ENCODE measurements around the gene KIAA1671. TPM values are rescaled to one million over a fixed set of nuclear protein-coding genes. Genes with fewer than 3 reads are reported as not detected.

Gene KIAA1671
- total RNA-seq, 1 donor from 2014 or later, result 17.3 TPM

GRCh38 chr22:24925586-24926427 lies 26.7 kb upstream of the KIAA1671 start:
- TF ChIP-seq EZH2 (IDR thresholded peaks at IDR 0.05), result no peak
- peak; percentile 21 for TF ChIP-seq CTCF (IDR thresholded peaks at IDR 0.05)
- no peak overlapping the region for H3K27ac Mint-ChIP-seq
- Histone ChIP-seq H3K9ac (no peak overlapping the region), H3F3A (ENCODE audit: low read depth) (no peaks in the 10 kb centered on the region), H3K79me2 (ENCODE audit: low read depth) (no peaks in the 10 kb centered on the region), H3K9me3 (ENCODE audit: low read depth) (no peaks in the 10 kb centered on the region), H3K4me2 (no peak overlapping the region), H3K27me3 (no peaks in the 10 kb centered on the region), H4K20me1 (ENCODE audit: low read depth) (no peaks in the 10 kb centered on the region), H3K36me3 (no peaks in the 10 kb centered on the region), H2AFZ (replicated peaks) (peak overlapping the region; percentile 90), H3K27ac (no peak overlapping the region), H3K4me3 (no peak overlapping the region), H3K4me1 (no peaks in the 10 kb centered on the region)
- H3K36me3 Mint-ChIP-seq, result peaks cover 3% of the 10 kb centered on the region
- peaks cover 8% of the 10 kb centered on the region for H3K27me3 Mint-ChIP-seq (ENCODE audit: insufficient read depth, low read depth)
- peaks cover 3% of the 10 kb centered on the region for H3K9me3 Mint-ChIP-seq
- peak; percentile 12 for DNase-seq (ENCODE audit: low spot score)
- H3K4me1 Mint-ChIP-seq, result no peaks in the 10 kb centered on the region
- H3K4me3 Mint-ChIP-seq, result no peak overlapping the region

- Histone ChIP-seq H3K79me2 (ENCODE audit: low read depth) (no peaks in the 10 kb centered on the region), H3K9me3 (ENCODE audit: low read depth) (no peaks in the 10 kb centered on the region), H3K27me3 (no peaks in the 10 kb centered on the region), H3K27ac (no peak overlapping the region), H3K9ac (no peak overlapping the region), H3K36me3 (no peaks in the 10 kb centered on the region), H4K20me1 (ENCODE audit: low read depth) (no peaks in the 10 kb centered on the region), H3F3A (ENCODE audit: low read depth) (no peaks in the 10 kb centered on the region), H2AFZ (replicated peaks) (peak overlapping the region; percentile 90), H3K4me1 (no peaks in the 10 kb centered on the region), H3K4me3 (no peak overlapping the region), H3K4me2 (no peak overlapping the region)
- H3K4me1 Mint-ChIP-seq, result no peaks in the 10 kb centered on the region
- peaks cover 9% of the 10 kb centered on the region for H3K27me3 Mint-ChIP-seq (ENCODE audit: insufficient read depth, low read depth)
- no peak for TF ChIP-seq EZH2 (IDR thresholded peaks at IDR 0.05)
- TF ChIP-seq EZH2phosphoT487 (IDR thresholded peaks at IDR 0.05), result no peak
- TF ChIP-seq CTCF (IDR thresholded peaks at IDR 0.05), result no peak
- peaks cover 3% of the 10 kb centered on the region for H3K9me3 Mint-ChIP-seq
- H3K27ac Mint-ChIP-seq, result no peak overlapping the region
- no peak overlapping the region for H3K4me3 Mint-ChIP-seq
- DNase-seq (ENCODE audit: low spot score), result no peak
- peaks cover 3% of the 10 kb centered on the region for H3K36me3 Mint-ChIP-seq
These were observed 26.1 kb upstream of the KIAA1671 start for GRCh38 chr22:24926428-24926725.

GRCh38 chr22:24926849-24927579 lies 25.5 kb upstream of the KIAA1671 start:
- H2AFZ ChIP-seq (replicated peaks), result no peak overlapping the region
- H3K4me3 ChIP-seq, result no peak overlapping the region
- Mint-ChIP-seq H3K4me1 (no peaks in the 10 kb centered on the region), H3K27me3 (ENCODE audit: insufficient read depth, low read depth) (peaks cover 9% of the 10 kb centered on the region), H3K4me3 (no peak overlapping the region), H3K27ac (no peak overlapping the region), H3K9me3 (peaks cover 3% of the 10 kb centered on the region), H3K36me3 (peaks cover 3% of the 10 kb centered on the region)
- no peak for DNase-seq (ENCODE audit: low spot score)
- no peak overlapping the region for H3K4me2 ChIP-seq
- H3K79me2 ChIP-seq (ENCODE audit: low read depth), result no peaks in the 10 kb centered on the region
- no peaks in the 10 kb centered on the region for H3K4me1 ChIP-seq
- H3K27ac ChIP-seq, result no peak overlapping the region
- no peak overlapping the region for H3K9ac ChIP-seq
- H3K9me3 ChIP-seq (ENCODE audit: low read depth), result no peaks in the 10 kb centered on the region
- H3K27me3 ChIP-seq, result no peaks in the 10 kb centered on the region
- TF ChIP-seq EZH2 (IDR thresholded peaks at IDR 0.05) (no peak), EZH2phosphoT487 (IDR thresholded peaks at IDR 0.05) (no peak), CTCF (IDR thresholded peaks at IDR 0.05) (no peak)
- H3K36me3 ChIP-seq, result no peaks in the 10 kb centered on the region
- no peaks in the 10 kb centered on the region for H4K20me1 ChIP-seq (ENCODE audit: low read depth)
- H3F3A ChIP-seq (ENCODE audit: low read depth), result no peaks in the 10 kb centered on the region
